Regular cardiac myocyte (primary cell): ENCODE results near the gene MINDY1. TPM values are rescaled to one million over a fixed set of nuclear protein-coding genes. Genes with fewer than 3 reads are reported as not detected.

Source experiments
- total RNA-seq: library from RNA; depleted of rRNA; stranded (reverse); fragments of >200 nt; gene quantifications from 2 replicates; pipeline ENCODE4 v1.2.3, GENCODE V29; 2014

MINDY1 gene
- total RNA-seq: 6.5 and 8.5 TPM in 2 replicates

GRCh38 chr1:151006327-151007052, at the start of gene MINDY1:
TSS of gene MINDY1 (minus strand) at chr1:151006902. CDS start at chr1:151002617, 4,285 bp downstream.

GRCh38 chr1:151047591-151047924, 40.9 kb upstream of the MINDY1 start, which contains the start of gene C1orf56:
TSS of gene C1orf56 (plus strand) at chr1:151047751. CDS start at chr1:151047848, 97 bp downstream.

DNA sequence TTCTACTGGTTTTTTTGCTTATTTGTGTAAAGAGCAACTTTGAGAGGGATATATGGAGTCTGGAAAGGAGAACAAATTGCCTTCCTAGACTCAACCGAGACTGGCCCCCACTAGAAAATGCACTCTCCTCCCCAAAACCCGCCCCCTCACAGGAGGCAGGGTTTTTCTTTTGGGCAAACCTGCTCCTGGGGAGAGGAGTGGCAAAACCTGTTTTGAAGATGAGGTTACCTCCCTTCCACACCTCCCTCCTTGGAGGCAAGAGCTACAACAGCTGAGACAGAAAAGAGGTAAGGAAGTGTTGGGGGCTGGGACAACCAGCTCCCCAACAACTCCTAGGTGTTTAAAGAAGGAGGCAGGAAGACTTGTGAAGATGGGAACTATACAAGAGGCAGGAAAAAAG, 29.7 kb upstream of the MINDY1 start, which contains the start of gene BNIPL:
TSS of gene BNIPL (plus strand) at position 231 of the 400 bp plus-strand sequence. CDS start at position 371, 140 bp downstream.

DNA sequence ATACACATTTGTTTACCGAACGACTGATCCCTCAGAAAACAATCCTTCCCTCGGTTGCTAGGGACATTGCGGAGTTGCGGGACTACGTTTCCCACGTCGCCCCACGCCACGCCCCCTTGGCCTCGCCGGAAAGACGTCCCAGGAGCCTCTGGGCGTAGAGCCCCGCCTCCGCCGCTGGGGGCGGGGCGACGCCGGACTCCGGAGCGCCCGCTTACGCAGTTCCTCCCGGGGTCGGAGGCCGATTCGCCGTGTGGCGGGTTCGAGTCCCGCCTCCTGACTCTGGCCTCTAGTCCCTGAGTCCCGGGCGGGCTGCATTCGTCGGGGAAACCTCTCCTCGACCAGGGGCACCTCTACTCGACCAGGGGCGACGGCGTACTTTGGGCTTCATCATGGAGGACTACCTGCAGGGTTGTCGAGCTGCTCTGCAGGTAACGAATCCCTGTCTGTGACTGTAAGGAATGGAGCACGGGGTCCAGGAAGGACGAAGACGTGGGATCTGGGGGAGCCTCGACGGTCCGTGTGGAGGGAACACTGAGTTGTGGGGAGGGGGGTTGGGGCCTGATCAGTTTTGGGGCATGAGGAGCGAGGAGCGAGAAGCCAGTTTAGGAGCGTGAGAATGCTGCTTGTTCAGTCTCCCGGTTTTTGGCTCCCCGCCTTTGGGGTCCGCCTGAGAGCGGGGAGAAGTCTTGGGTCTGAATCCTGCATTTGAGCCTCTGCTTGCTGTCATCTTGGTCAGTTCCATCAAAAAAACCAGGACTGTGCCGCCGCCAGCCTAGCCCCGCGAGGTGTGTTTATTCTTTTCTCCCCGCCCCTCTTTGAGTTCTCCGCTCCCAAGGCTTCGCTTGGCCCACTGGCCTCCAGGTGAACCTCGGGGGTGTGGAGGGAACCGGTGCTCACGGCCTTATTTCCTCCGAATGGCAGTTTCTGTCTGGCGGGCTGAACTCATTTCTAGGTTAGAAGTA, 1.8 kb upstream of the MINDY1 start, which contains the start of gene PRUNE1:
TSS of gene PRUNE1 (plus strand) at position 206 of the 962 bp plus-strand sequence. CDS start at position 390, 184 bp downstream.

DNA sequence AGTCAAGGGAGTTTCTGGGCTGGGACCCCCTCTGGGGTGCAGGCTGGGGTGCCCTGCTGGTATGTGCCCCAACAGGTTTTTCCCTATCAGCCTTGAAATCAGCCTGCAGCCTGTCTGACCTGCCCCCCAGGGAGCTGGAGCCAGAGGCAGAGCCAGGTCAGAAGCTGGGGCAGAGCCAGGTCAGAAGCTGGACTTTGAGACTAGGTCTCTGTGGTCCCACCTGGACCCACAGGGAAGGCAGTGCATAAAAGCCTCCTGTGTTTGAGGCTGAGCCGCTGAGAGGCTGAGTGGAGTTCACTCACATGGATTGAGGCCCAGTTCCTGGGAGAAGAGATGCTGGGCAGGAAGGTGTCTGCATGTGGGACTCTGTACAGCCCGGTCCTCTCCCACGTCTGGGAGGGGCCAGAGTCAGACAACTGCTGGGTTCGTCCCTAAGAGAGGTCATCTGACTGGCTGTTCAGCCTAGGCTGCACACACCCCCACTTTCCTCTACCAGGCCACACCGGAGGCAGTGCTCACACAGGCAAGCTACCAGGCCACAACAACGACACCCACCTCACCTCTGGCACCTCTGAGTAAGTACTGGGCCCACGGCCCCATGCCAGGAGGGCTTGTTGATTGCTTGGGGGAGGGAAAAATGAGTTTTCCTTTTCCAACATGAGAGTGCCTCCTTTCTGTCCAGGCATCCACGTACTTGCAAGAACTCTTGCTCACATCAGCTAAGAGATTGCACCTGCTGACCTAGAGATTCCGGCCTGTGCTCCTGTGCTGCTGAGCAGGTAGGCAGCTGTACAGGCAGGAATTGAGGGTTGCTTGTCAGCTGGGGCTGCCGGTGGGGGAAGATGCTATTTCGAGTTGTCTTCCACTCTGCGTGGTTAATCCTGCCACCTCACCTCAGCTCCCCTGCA, 24.6 kb downstream of the MINDY1 start, which contains the start of gene ANXA9:
TSS of gene ANXA9 (plus strand) at position 488 of the 908 bp plus-strand sequence. CDS start 814 bp downstream, outside the sequence.

DNA sequence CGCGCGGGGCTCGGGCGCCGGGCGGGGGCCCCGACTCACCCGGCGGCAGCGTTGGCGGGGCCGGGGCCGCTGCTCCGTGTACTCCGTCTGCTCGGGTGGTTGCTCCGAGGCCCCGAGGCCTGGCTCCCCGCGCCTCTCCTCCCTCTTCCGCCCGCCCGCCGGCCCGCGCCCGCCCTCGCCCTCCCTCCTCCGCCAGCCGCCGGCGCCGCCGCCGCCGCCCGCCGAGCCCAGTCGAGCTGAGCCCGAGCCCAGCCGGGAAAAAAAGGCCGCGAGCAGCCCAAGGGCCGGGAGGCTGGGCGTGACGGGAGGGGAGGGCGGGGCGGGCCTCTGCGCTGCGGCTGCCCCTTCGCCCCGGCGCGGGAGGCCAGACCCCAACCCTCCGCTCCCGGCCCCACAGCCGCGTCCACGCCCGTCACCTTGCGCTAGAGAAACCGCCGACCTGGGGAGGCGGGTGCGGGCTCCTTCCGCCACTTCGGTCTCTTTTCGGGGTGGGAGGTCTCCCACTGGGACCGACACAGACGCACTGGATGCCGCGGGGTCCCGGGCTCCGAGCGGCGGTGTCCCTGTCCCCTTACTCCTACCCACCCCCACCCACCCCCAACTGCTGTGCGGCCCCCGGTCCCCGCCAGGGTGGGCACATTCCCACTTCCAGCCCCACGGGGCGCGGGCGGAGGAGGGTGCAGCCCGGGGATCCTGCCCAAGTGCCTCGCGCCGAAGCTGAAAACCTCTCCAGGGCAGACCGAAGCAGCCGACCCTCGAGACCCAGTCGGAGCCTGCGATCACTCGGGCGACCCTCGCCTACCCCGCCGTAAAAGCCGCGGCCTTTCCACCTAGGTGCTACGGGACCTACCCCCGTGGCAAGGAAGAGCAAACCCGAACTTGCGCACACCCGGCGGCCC, 31.9 kb downstream of the MINDY1 start, which contains the start of gene CERS2:
TSS of gene CERS2 (minus strand) at position 256 of the 899 bp plus-strand sequence. CDS start 5,745 bp downstream, outside the sequence.

Other genes starting within 250 kb of the MINDY1 start
- gene CTSS, start 241.1 kb downstream of the MINDY1 start, total RNA-seq: 3.3 and 12.4 TPM in 2 replicates
- 5.4 and 24.2 TPM in 2 replicates for gene CTSK, start 198.6 kb downstream of the MINDY1 start, total RNA-seq
- 28.2 and 37.5 TPM in 2 replicates for gene ARNT, start 130.3 kb downstream of the MINDY1 start, total RNA-seq
- gene CTXND2, start 119.8 kb downstream of the MINDY1 start, total RNA-seq: not detected in 2 replicates
- gene SETDB1, start 80.5 kb downstream of the MINDY1 start, total RNA-seq: 21.9 and 26.8 TPM in 2 replicates
- gene CERS2, start 32.1 kb downstream of the MINDY1 start, total RNA-seq: 108 and 150 TPM in 2 replicates
- not detected in 2 replicates for gene ANXA9, start 24.6 kb downstream of the MINDY1 start, total RNA-seq
- 5.9 and 10.7 TPM in 2 replicates for gene PRUNE1, start 1.5 kb upstream of the MINDY1 start, total RNA-seq
- gene BNIPL, start 29.7 kb upstream of the MINDY1 start, total RNA-seq: 0.28 and 0.38 TPM in 2 replicates
- gene C1orf56, start 40.8 kb upstream of the MINDY1 start, total RNA-seq: 1.5 and 1.7 TPM in 2 replicates
- gene CDC42SE1, start 52.7 kb upstream of the MINDY1 start, total RNA-seq: 46.2 and 69.2 TPM in 2 replicates
- 5.9 and 6.3 TPM in 2 replicates for gene MLLT11, start 53.5 kb upstream of the MINDY1 start, total RNA-seq
- 21.3 and 21.7 TPM in 2 replicates for gene GABPB2, start 63.9 kb upstream of the MINDY1 start, total RNA-seq
- 1.1 and 1.3 TPM in 2 replicates for gene SEMA6C, start 139.7 kb upstream of the MINDY1 start, total RNA-seq
- not detected in 2 replicates for gene TNFAIP8L2, start 149.7 kb upstream of the MINDY1 start, total RNA-seq
- 3.9 and 6.7 TPM in 2 replicates for gene LYSMD1, start 159.0 kb upstream of the MINDY1 start, total RNA-seq
- 20.1 and 25.7 TPM in 2 replicates for gene SCNM1, start 159.2 kb upstream of the MINDY1 start, total RNA-seq
- 0.19 TPM in 1 of 2 replicates, not detected in the other for gene TMOD4, start 169.1 kb upstream of the MINDY1 start, total RNA-seq
- gene VPS72, start 183.3 kb upstream of the MINDY1 start, total RNA-seq: 37.2 and 53.1 TPM in 2 replicates
- gene PIP5K1A, start 191.7 kb upstream of the MINDY1 start, total RNA-seq: 54.7 and 58.3 TPM in 2 replicates
- 194 and 281 TPM in 2 replicates for gene PSMD4, start 247.8 kb upstream of the MINDY1 start, total RNA-seq